Right ventricle myocardium superior (tissue), 1 donor: ENCODE results near the gene ABLIM2. TPM values are rescaled to one million over a fixed set of nuclear protein-coding genes. Genes with fewer than 3 reads are reported as not detected.

ENCODE experiments used
- ATAC-seq: fragments of 200-7000 bp; cut with Tn5 transposase; one replicate; pipeline ENCODE4 v1.9.1; 2020; ENCODE audit warnings: mild to moderate bottlenecking; ENCODE audit not compliant: poor library complexity
- DNase-seq: peaks from one replicate; pipeline ENCODE4 v3.0.0-alpha.2; 2020
- intact Hi-C: fragments of 100-400 bp; cut with DNase I; formaldehyde crosslinking; loops from one replicate; pipeline ENCODE4 v1.11.2; 2022
- total RNA-seq: library from RNA; stranded (reverse); fragmentation: NEBNext Ultra II Directional; extraction: Animal tissue kit (Norgen Biotek cat#: 25700); gene quantifications from one replicate; pipeline ENCODE4 v1.2.1, GENCODE V29; 2021
- donor health status: DM: no; HTN: yes; CAD: no; lungs with severe emphysema.

The ABLIM2 gene
- total RNA-seq, 1 donor from 2014 or later = 26.8 TPM

DNA sequence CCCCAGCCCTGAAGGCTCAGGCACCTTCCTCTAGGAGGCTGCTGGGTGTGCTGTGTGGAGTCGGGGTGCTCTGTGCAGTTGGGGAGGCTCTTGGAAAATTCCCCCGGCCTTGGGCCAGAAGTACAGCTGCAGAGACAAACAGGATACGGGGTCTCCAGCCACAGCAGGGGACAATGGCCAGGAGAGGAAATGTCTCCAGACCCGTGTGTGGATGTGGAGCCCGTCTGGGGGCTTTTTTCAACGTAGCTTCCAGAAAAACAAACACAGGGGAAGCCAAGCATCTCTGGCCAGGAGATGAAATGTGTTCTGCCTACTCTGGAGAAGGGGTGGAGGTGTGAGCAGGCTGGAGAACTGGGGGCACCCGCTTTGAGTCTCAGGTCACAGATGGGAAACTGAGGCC is 36.8 kb upstream of the ABLIM2 start:
- ATAC-seq = no peak
- no peak for DNase-seq
- intact Hi-C loops = no loop called here

DNA sequence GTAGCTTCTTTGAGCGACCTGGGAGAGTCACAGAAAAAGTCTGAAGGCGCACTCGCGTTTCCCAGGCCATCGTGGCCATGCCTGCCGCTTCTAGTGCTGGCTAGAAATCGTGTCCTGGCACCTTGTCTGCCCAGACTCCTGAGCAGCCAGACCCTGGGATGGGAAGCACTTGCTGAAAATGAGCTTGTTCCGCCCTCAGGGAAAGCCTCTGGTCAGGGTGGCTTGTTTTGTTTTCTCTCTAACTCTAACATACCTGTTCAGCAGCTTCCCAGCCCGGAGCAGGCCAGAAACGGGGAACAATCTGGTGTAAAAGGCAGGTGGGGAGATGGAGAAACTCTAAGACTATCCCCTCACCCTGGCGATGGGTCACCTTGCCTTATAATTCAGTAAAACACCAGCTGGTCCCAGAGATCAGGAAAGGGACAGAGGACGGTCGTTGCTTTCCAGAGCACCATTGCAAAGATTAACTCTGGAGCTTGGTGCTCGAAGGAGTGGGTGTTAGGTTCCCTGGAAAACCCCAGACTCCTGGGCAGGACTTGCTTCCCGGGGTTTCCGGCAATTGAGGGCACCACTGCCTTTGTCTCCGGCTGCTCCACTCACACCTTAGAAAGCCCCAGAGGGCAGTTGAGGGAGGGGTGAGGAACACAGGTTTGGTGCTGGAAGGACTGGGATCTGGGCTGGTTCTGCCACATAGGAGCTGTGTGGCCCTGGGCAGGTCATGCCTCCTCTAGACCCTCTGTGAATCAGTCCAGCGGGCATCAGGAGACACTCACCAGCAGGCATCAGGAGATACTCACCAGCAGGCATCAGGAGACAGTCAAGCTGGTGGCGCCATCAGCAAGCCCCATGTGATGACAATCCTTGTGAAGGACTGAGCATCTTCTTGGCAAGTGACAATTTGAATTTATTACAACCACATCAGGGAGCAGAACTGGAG is 36.0 kb upstream of the ABLIM2 start:
- DNase-seq = no peak
- no peak for ATAC-seq
- intact Hi-C loops = no loop called here

DNA sequence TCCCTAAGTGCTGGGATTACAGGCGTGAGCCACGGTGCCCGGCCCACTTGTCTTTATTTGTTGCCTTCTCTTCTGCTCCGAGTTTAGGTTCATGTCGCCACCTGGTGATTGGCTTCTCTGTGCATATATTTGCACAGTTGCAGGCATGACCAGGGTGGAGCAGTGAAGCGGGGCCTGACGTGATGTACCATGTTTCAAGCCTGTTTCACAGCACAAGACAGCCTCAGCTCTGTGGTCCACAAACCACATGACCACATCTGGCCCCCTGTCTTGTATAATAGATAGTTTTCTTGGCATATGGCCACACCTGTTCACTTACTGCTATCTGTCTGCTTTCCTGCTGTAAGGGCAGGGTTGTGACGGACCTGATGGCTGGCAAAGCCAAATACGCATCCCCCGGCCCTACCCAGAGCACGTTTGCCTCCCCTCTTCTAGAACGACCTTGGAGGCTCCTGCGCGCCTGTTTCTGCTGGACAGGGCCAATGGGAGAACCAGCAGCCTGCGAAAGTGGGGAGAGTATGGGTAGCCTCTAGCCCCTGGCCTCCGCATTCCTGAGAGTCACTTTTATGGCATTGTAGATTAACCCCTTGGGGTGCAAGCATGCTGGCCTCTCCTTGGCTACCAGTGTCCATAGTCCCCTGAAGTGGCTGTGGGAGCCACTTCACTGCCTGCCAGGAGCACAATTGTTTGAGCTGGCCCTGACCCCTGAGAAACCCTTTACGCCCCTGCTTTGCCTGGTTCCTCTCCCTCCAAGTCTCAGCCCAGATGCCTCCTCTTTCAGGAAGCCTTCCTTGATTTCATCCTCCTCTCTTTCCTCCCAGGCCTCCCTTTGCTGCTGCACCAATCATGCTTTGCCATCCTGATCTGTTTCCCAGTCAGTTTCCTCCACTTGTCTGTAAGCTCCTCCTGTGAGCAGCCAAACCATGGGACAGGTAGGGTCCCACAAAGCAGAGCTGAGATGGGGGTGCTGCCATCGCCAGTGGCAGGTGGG is 34.4 kb upstream of the ABLIM2 start:
- ATAC-seq (peak; percentile 23), DNase-seq (peak; percentile 66)
- intact Hi-C loops = no loop called here

DNA sequence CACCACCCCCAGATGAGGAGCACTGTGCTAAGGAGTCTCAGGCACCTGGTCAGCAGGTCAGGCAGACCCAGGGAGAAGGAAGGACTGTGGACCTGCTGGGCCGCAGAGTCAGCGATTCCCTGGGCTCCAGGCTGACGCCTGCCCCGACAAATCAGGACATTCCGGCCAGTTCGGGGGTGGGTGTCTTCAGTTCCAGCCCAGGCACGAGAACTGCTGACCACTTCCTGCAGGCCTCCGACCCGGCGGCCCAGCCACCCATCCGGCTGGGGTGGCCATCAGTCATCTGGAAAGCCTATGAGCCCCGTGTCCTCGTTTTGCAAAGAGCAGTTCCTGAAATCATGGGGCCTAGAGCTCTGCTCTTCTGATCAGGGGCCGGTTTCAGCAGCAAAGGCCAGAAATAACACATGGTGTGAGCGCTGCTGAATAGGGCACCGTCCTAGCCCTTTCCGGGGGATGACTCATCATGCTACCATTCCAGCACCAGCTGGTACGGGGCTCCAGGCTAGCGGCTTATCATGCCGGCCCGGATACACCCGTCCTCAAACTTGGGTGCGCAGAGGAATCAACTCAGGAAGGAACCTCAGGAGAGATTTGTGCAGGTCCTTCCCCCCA is 32.6 kb upstream of the ABLIM2 start:
- DNase-seq (peak; percentile 81), ATAC-seq (peak; percentile 44)
- intact Hi-C loops = no loop called here

DNA sequence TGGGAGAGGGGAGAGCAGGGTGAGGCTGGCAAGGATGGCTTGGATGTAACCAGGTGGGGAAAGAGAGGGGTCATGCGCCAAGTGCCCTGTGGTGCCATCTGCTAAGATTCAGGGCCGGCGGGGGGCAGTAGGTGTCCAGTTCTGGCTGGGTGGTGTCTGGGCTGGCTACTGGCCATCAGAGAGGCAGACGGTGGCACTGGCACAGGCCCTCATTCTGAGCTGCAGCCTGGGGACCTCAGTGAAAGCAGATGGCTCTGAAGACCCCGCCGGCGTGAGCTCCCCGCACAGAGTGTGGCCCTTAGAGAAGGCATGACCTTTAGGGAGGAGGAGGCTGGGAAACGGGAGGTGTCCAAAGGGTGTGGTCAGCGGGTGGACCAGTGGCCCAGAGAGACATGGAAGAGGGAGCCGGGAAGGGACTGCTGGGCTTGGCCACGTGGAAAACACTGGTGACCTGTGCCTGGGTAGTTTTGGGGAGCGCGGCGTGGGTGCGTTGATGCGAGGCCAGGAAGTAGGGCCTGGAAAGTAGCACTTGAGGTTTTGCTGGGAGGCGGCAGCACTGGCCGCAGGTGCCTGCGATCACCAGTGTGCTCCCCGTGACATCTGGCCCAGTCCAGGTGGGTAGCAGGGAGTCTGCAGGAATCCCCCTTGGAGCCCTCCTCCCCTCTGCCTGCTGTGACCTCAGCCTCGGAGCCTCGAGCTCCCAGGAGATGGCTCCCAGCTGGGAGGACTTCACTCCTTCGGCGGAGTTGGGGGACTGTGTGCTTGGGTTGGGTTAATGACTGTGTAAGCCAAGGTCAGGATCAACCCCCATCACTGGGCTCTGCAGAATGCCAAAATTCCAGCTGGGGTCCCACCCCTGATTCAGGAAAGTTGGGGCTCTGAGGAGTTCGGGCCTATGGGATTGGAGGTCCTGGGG is 31.2 kb upstream of the ABLIM2 start:
- DNase-seq = no peak
- ATAC-seq = no peak
- intact Hi-C loops = no loop called here

DNA sequence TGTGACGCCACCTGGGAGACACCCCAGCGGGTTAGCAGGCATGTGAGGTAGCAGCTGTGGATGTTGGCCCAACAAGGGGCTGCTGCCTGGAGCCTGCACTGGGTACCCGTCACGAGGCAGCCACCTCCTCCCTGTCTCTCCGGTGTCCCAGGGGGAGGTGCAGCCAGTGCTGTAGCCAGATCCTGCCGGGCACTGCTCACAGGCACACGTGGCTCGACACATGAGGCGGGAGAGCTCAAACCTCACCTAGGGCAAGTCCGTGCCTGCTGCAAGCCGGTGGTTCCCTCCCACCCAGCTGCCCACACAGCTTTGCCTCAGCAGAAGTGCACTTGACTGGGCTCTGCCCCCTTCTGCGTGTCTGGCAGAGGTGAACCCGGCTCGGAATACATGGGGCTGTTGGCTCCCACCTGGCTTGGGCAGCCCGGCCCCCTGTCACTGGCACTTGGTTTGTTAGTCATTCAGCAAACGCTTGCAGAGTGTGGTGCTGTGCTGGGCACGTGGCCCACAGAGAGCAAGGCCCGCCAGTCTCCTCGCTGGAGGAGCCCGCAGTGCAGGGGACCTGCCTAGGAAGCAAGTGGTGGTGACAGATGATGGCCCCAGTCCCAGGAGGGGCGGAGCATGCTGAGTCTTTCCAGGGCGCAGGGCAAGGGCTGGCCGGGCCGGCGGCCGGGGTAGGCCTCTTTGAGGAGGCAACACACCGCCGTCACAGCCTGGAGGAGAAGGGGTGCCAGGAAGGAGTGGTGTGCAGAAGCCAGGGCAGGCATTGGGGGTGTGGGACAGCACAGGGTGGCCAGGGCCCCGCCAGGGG is 30.3 kb upstream of the ABLIM2 start:
- intact Hi-C loops = no loop called here
- peak; percentile 88 for ATAC-seq
- DNase-seq = peak; percentile 90

DNA sequence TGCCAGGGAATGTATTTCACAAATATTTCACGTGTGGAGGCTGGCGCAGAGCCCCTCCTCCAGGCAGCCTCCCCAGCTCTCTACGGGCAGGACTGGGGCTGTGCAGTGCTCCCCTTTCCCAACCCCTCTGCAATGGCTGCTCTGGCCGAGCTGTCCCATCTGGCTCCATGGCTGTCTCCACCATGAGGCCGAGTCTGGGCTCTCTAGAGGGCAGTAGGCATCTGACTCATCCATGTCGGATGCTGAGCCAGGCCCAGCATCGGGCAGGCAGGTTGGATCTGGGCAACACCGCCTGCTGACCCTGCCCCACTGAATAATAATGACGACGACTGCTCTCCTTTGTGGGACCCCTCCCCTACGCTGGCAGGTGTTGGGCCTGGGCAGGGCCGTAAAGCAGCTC is 29.5 kb upstream of the ABLIM2 start:
- no peak for DNase-seq
- no peak for ATAC-seq
- intact Hi-C loops = no loop called here

DNA sequence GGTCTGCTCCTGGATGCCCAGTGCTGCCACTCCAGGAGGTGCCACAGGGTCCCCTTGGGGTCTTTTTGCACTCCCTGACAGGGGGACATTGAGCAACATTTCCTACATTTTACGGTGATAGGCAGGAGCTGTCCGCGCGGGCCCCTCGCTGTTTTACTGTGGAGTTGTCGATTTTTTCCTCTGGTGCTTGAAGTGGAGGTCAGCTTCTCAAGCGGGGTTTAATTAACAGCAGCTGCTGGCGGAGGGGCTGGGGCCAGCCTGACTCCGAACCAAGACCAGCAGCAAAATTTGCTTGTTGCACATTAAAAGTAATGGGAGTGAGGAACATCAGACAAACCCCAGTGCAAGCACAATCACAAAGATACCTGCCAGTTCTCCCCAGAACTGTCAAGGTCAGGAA is 27.3 kb upstream of the ABLIM2 start:
- DNase-seq = no peak
- intact Hi-C loops = no loop called here
- no peak for ATAC-seq

DNA sequence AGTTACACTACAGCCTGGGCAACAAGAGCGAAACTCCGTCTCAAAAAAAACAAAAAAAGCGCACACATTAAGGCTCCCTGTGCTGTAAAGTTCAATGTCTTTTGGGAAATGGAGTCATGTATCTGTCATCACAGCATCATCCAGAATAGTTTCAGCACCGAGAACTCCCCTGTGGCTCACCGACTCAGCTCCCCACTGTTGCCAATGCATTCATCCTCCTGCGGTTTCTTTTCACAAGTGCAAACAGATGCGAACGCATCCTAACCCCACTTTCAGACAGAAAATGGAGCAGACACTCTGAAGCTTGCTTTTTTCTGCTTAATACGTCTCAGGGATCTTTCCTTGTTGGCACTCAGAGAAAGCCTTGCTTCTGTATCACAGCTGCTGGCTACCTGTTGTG is 26.7 kb upstream of the ABLIM2 start:
- DNase-seq (peak; percentile 35), ATAC-seq (no peak)
- intact Hi-C loops = no loop called here

DNA sequence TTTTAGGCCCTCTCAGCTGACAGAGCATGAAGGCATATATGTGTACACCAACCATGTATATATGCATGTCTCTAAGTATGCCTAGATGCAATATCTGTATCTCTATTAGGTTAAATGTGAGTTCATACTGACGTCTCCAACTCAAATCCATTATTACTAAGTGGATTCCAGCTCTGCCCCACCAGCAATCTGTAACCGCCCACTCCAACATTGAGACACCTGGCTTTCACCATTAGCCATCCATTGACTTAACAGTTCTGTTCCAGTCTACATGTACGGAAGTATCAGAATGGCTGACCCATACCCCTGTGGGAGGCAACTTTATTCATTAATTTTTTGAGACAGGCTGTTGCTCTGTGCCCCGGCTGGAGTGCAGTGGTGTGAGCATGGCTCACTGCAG is 25.4 kb upstream of the ABLIM2 start:
- ATAC-seq (no peak), DNase-seq (no peak)
- intact Hi-C loops = no loop called here

DNA sequence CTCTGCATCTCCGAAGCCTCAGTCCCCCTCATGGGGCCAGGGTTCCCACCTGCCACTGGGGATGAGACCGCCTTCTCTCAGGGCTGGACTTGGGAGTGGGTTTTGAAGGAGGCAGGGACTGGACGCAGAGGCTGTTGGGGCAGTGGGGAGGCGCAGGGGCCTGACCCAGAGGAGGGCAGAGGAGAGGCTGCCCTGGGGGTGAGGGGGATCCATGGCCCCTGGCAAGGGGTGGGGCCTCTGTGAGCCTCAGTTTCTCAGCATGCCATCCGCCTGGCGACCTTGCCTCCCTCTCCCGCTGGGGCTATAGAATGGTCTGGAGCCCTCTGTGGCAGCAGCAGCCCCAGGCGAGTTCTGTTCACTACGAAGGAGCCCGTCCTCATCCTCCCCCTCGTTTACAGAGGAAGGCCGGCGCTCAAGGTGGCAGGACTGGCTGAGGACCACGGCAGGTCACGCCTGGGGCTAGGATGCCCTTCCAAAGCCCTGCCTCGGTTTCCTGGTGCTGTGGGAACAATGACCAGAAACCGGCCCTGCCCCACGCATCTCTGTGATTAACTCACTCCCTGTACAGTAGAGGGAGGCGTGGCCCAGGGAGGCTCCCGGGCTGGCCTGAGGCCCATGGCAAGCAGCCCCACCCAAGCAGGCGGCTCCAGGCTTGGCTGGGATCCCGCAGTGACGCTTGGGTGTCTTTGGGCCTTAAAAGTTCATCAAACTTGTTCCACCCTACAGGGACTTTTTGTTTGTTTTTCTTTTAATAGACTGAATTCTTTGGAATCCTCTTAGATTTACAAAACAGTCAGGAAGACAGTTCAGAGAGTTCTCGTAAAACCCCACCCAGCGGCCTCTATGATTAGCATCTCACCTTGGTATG is 24.5 kb upstream of the ABLIM2 start:
- peak; percentile 88 for ATAC-seq
- peak; percentile 93 for DNase-seq
- intact Hi-C loops = no loop called here

DNA sequence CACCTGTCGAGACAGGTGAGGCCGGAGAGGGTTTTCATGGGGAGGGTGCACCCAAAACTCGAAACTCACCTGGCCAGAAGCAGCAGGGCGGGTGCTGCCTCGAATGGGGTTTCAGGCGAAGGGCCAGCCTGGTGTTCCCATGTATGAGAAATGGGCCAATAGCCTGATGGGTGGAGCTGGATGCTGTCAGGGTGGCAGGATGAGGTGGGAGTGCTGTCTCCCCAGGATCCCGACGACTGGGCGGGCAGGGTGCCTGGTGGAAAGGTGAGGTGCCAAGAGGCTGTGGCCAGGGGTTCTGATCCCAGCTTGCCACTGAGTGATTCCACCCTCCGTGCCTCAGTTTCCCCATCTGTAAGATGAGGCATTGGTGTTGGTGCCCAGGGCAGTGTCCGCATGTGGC is 23.7 kb upstream of the ABLIM2 start:
- intact Hi-C loops = no loop called here
- peak; percentile 37 for DNase-seq
- no peak for ATAC-seq

DNA sequence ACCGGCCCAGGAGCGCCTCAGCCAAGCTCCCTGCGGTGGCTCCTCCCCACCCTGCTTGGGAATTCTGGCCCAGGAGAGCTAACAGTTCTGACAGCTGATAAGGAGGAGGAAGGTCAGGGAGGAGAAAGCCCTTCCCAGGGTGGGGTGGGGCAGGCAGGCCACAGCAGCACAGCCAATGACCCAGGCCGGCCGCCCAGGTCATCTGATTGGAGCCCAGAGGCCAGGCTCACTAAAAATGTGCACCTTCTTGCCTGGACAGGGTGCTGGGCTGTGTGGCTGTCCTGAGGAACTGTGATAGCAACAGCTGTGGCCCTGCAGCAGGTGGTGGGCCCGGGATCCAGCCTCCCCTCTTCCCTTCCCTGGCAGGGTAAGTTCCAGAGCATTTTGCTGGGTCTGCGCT is 23.2 kb upstream of the ABLIM2 start:
- ATAC-seq (peak; percentile 77), DNase-seq (peak; percentile 70)
- intact Hi-C loops = no loop called here

DNA sequence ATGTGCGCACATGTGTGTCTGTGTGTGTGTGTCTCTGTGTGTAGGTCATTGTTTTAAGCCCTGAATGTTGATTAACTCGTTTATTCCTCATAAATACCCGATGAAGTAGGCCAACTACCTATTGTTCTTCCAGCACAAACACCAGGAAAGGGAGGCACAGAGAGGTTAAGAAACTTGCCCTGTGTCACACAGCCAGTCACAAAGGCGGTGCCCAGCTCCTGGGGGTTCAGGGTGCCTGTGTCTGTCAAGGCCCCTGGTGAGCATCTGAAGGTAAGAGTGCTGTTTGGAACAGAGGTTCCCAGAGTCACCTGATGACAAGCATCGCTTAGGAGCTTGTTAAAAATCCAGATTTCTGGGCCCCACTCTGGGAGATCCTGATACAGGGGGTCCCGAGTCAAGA is 22.5 kb upstream of the ABLIM2 start:
- ATAC-seq = no peak
- intact Hi-C loops = no loop called here

DNA sequence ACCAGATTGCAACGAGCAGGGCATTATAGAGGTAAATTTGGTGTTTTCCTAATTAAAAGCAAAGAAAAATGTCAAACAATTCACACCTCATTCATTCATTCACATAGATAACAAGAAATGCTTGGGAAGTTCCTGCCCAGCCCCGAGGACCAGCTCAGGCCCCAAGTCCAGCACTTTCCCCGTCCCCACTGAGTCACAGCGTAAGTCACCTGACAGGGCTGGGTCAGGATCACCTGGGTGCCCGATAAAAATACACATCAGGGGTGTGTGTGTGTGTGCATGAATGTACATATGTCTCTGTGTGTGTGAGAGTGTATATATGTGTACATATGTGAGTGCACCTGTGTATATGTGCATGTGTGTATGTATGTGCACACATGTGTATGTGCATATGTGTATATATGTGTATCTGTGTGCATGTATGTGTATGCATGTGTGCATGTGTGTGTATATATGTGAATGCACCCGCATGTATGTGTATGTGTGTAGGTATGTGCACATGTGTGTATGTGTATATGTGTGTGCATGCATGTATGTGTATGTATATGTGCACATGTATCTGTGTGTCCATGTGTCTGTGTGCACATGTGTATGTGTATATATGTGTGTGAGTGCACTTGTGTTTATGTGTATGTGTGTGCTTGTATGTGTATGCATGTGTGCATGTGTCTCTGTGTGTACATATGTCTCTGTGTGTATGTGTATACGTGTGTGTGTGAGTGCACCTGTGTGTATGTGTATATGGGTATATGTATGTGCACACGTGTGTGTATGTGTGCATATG is 21.9 kb upstream of the ABLIM2 start:
- intact Hi-C loops = no loop called here
- DNase-seq (no peak), ATAC-seq (no peak)

More for the DNA sequence above, 22.5 kb upstream of the ABLIM2 start:
- no peak for DNase-seq

DNA sequence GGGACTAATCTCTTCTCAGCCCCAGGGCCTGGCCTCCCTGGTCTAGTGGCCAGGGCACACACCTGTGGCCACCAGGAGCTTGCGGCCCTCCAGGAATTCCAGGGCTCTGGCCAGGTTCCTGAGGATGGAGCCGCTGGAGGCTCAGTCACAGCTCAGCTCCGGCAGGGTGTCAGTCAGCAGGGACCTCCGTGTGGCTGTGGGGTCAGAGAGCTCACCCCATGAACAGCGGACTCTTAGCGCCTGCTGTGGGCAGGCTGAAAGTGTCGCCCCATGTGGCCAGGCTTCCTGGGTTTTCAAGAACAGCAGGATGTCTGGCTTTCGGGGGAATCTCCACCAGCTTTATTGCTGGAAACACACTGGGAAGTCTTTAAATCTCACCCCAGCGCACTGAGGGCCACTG is 21.2 kb upstream of the ABLIM2 start:
- DNase-seq = no peak
- ATAC-seq = no peak
- intact Hi-C loops = loop anchor here (10.0 kb wide), 1 partner anchor 55 kb away; no protein-coding TSS in a partner anchor
